GM23338 (cell line): ENCODE measurements around the gene FOXN1. TPM values are rescaled to one million over a fixed set of nuclear protein-coding genes. Genes with fewer than 3 reads are reported as not detected.

Experiments used
- ATAC-seq: fragments of 200-7000 bp; cut with Tn5 transposase; 3 replicates; pipeline ENCODE4 v1.9.1; 2020
- DNase-seq: peaks from one replicate; pipeline ENCODE4 v3.0.0-alpha.2; 2015; ENCODE audit warnings: low spot score
- H2AFZ ChIP-seq: fragments of 200-600 bp; sonication (generic); 2 replicates; pipeline ENCODE4 v1.8.0; 2016; ENCODE audit warnings: antibody characterized with exemption, mild to moderate bottlenecking, moderate library complexity
- H3F3A ChIP-seq: fragments of 200-600 bp; sonication (generic); replicated peaks from 2 replicates; pipeline ENCODE4 v1.8.0; 2017; ENCODE audit warnings: antibody characterized with exemption, mixed run types, low read depth
- H3K27ac ChIP-seq: fragments of 200-600 bp; sonication (generic); 2 replicates; pipeline ENCODE4 v1.6.1; 2016; ENCODE audit warnings: low read depth
- H3K27me3 ChIP-seq: fragments of 200-600 bp; sonication (generic); 2 replicates; pipeline ENCODE4 v1.8.0; 2016; ENCODE audit warnings: mild to moderate bottlenecking, mixed run types, moderate library complexity; ENCODE audit not compliant: insufficient read depth
- H3K36me3 ChIP-seq: fragments of 200-600 bp; sonication (generic); 2 replicates; pipeline ENCODE4 v1.8.0; 2016; ENCODE audit warnings: mild to moderate bottlenecking; ENCODE audit not compliant: insufficient read depth
- H3K4me1 ChIP-seq: fragments of 200-600 bp; sonication (generic); 2 replicates; pipeline ENCODE4 v1.8.0; 2016; ENCODE audit warnings: mild to moderate bottlenecking, moderate library complexity; ENCODE audit not compliant: insufficient read depth
- H3K4me2 ChIP-seq: fragments of 200-600 bp; sonication (generic); 2 replicates; pipeline ENCODE4 v1.7.1; 2017; ENCODE audit warnings: mixed run types
- H3K4me3 ChIP-seq: fragments of 200-600 bp; sonication (generic); 2 replicates; pipeline ENCODE4 v1.6.1; 2016; ENCODE audit warnings: mixed run types
- H3K79me2 ChIP-seq: fragments of 200-600 bp; sonication (generic); replicated peaks from 2 replicates; pipeline ENCODE4 v1.8.0; 2017; ENCODE audit warnings: mild to moderate bottlenecking; ENCODE audit not compliant: insufficient read depth
- H3K9me2 ChIP-seq: fragments of 200-600 bp; sonication (generic); 2 replicates; pipeline ENCODE4 v1.8.0; 2017; ENCODE audit not compliant: insufficient read depth
- H4K20me1 ChIP-seq: fragments of 200-600 bp; sonication (generic); replicated peaks from 2 replicates; pipeline ENCODE4 v1.8.0; 2017; ENCODE audit warnings: mild to moderate bottlenecking; ENCODE audit not compliant: insufficient read depth
- H3K27ac Mint-ChIP-seq: 2 replicates; pipeline ENCODE4 v1.8.0; 2020; ENCODE audit warnings: inconsistent platforms, mild to moderate bottlenecking, moderate library complexity, mixed read lengths
- H3K27me3 Mint-ChIP-seq: 3 replicates; pipeline ENCODE4 v1.8.0; 2022; ENCODE audit warnings: low read depth, mild to moderate bottlenecking, moderate library complexity, mixed read lengths, inconsistent platforms; ENCODE audit not compliant: insufficient read depth, poor library complexity
- H3K36me3 Mint-ChIP-seq: 3 replicates; pipeline ENCODE4 v1.8.0; 2021; ENCODE audit warnings: low read depth, mild to moderate bottlenecking, inconsistent platforms, moderate library complexity, mixed read lengths
- H3K4me1 Mint-ChIP-seq: 3 replicates; pipeline ENCODE4 v1.8.0; 2020; ENCODE audit warnings: mild to moderate bottlenecking, inconsistent platforms, mixed read lengths
- H3K4me3 Mint-ChIP-seq: 3 replicates; pipeline ENCODE4 v1.8.0; 2021; ENCODE audit warnings: moderate library complexity, mild to moderate bottlenecking, inconsistent platforms, mixed read lengths
- H3K9me3 Mint-ChIP-seq: 3 replicates; pipeline ENCODE4 v1.8.0; 2020; ENCODE audit warnings: moderate library complexity, mild to moderate bottlenecking, inconsistent platforms, mixed read lengths
- CREB1 ChIP-seq: fragments of 250-450 bp; sonication (Bioruptor Pico); IDR thresholded peaks from 2 replicates; pipeline ENCODE4 v1.5.0; 2020; ENCODE audit warnings: low read depth, mild to moderate bottlenecking, moderate library complexity
- EZH2 ChIP-seq: fragments of 200-600 bp; sonication (generic); IDR thresholded peaks from one replicate; pipeline ENCODE4 v1.8.0; 2017; ENCODE audit warnings: antibody characterized with exemption, mild to moderate bottlenecking, low read depth; ENCODE audit not compliant: unreplicated experiment
- EZH2phosphoT487 ChIP-seq: fragments of 200-600 bp; sonication (generic); IDR thresholded peaks from one replicate; pipeline ENCODE4 v1.8.1; 2018; ENCODE audit warnings: antibody characterized with exemption; ENCODE audit not compliant: unreplicated experiment
- JUNB ChIP-seq: IDR thresholded peaks from one replicate; pipeline ENCODE4 v1.6.1; 2016; ENCODE audit warnings: antibody characterized with exemption; ENCODE audit not compliant: unreplicated experiment
- NANOG ChIP-seq: IDR thresholded peaks from 2 replicates; pipeline ENCODE4 v1.6.1; 2016; ENCODE audit warnings: antibody characterized with exemption, borderline replicate concordance
- POLR2AphosphoS5 ChIP-seq: IDR thresholded peaks from 2 replicates; pipeline ENCODE4 v1.6.1; 2016; ENCODE audit warnings: antibody characterized with exemption, low read depth
- STAT1 ChIP-seq: IDR thresholded peaks from one replicate; pipeline ENCODE4 v1.6.1; 2016; ENCODE audit warnings: antibody characterized with exemption; ENCODE audit not compliant: unreplicated experiment
- ZNF114 ChIP-seq: fragments of 250-450 bp; sonication (Bioruptor Pico); IDR thresholded peaks from 2 replicates; pipeline ENCODE4 v1.5.0; 2020; ENCODE audit warnings: mild to moderate bottlenecking, moderate library complexity
- ZNF331 ChIP-seq: fragments of 250-450 bp; sonication (Bioruptor Pico); IDR thresholded peaks from 2 replicates; pipeline ENCODE4 v1.5.0; 2020; ENCODE audit warnings: low read depth, mild to moderate bottlenecking, moderate library complexity
- polyA plus RNA-seq: library from polyadenylated mRNA; unstranded; fragments of >200 nt; fragmentation: Nextera tagmentation; extraction: Ambion mirVana; gene quantifications from 2 replicates; pipeline ENCODE4 v1.2.1, GENCODE V29; 2016
- total RNA-seq: library from RNA; depleted of rRNA; stranded (reverse); fragments of >200 nt; shearing (Covaris generic); gene quantifications from 2 replicates; pipeline ENCODE4 v1.2.3, GENCODE V29; 2014
- TF ChIP-seq, protein P1 (sequence below): IDR thresholded peaks from one replicate; pipeline ENCODE4 v1.6.1; 2018; ENCODE audit warnings: antibody characterized with exemption; ENCODE audit not compliant: unreplicated experiment
- TF ChIP-seq, protein P2 (sequence below), 2 experiments: fragments of 200-600 bp in 1 of 2; sonication (generic) in 1 of 2; conservative IDR thresholded peaks; 2 replicates each; pipeline versions ENCODE4 v1.5.1 to v1.6.1; 2016 to 2017; ENCODE audit warnings: antibody characterized with exemption in 2 of 2, low read depth in 2 of 2, mild to moderate bottlenecking in 2 of 2, moderate library complexity in 1 of 2
- TF ChIP-seq, protein P3 (sequence below): IDR thresholded peaks from 2 replicates; pipeline ENCODE4 v1.6.1; 2016; ENCODE audit warnings: antibody characterized with exemption
- TF ChIP-seq, protein P4 (sequence below): fragments of 250-450 bp; sonication (Bioruptor Pico); IDR thresholded peaks from 2 replicates; pipeline ENCODE4 v1.5.0; 2020; ENCODE audit warnings: mild to moderate bottlenecking, moderate library complexity

Gene FOXN1
- total and polyA plus RNA-seq, 2 experiments from 2014 or later = not detected

DNA sequence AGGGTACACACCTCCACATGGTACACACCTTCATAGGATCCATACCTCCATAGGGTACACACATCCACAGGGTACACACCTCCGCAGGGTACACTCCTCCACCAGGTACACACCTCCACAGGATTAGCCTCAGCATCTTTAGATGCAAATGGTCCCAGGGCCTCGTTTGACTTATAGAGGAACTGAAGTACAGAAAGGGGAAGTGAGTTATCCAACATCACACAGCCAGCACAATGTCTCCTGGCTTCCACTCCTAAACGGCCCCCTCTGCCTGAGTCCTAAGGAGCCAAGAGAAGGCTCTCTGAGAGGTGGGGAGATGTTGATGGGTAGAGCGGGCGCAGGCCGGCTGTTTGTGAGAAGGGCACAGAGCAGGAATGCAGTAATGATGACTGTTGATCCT is 12.0 kb downstream of the FOXN1 start:
- Mint-ChIP-seq H3K27me3 (peaks cover 12% of the 10 kb centered on the region), H3K27ac (no peak overlapping the region), H3K4me3 (no peak overlapping the region), H3K4me1 (peaks cover 3% of the 10 kb centered on the region; the same call in 2 of the 3 replicates), H3K9me3 (peaks cover 9% of the 10 kb centered on the region), H3K36me3 (no peaks in the 10 kb centered on the region)
- no peaks in the 10 kb centered on the region for H3K9me2 ChIP-seq
- no peaks in the 10 kb centered on the region for H4K20me1 ChIP-seq
- no peak overlapping the region for H2AFZ ChIP-seq
- H3F3A ChIP-seq = no peaks in the 10 kb centered on the region
- no peaks in the 10 kb centered on the region for H3K4me1 ChIP-seq
- no peak overlapping the region for H3K4me3 ChIP-seq
- no peaks in the 10 kb centered on the region for H3K36me3 ChIP-seq
- no peak overlapping the region for H3K27ac ChIP-seq
- H3K27me3 ChIP-seq = no peaks in the 10 kb centered on the region
- H3K79me2 ChIP-seq = no peaks in the 10 kb centered on the region
- TF ChIP-seq, protein P1, sequence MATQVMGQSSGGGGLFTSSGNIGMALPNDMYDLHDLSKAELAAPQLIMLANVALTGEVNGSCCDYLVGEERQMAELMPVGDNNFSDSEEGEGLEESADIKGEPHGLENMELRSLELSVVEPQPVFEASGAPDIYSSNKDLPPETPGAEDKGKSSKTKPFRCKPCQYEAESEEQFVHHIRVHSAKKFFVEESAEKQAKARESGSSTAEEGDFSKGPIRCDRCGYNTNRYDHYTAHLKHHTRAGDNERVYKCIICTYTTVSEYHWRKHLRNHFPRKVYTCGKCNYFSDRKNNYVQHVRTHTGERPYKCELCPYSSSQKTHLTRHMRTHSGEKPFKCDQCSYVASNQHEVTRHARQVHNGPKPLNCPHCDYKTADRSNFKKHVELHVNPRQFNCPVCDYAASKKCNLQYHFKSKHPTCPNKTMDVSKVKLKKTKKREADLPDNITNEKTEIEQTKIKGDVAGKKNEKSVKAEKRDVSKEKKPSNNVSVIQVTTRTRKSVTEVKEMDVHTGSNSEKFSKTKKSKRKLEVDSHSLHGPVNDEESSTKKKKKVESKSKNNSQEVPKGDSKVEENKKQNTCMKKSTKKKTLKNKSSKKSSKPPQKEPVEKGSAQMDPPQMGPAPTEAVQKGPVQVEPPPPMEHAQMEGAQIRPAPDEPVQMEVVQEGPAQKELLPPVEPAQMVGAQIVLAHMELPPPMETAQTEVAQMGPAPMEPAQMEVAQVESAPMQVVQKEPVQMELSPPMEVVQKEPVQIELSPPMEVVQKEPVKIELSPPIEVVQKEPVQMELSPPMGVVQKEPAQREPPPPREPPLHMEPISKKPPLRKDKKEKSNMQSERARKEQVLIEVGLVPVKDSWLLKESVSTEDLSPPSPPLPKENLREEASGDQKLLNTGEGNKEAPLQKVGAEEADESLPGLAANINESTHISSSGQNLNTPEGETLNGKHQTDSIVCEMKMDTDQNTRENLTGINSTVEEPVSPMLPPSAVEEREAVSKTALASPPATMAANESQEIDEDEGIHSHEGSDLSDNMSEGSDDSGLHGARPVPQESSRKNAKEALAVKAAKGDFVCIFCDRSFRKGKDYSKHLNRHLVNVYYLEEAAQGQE = no peak
- TF ChIP-seq ZNF114 (CRISPR knock-in tag) (no peak), EZH2 (no peak), CREB1 (no peak), POLR2AphosphoS5 (no peak), NANOG (no peak), JUNB (no peak), EZH2phosphoT487 (no peak), STAT1 (no peak), ZNF331 (no peak)
- TF ChIP-seq, protein P2, sequence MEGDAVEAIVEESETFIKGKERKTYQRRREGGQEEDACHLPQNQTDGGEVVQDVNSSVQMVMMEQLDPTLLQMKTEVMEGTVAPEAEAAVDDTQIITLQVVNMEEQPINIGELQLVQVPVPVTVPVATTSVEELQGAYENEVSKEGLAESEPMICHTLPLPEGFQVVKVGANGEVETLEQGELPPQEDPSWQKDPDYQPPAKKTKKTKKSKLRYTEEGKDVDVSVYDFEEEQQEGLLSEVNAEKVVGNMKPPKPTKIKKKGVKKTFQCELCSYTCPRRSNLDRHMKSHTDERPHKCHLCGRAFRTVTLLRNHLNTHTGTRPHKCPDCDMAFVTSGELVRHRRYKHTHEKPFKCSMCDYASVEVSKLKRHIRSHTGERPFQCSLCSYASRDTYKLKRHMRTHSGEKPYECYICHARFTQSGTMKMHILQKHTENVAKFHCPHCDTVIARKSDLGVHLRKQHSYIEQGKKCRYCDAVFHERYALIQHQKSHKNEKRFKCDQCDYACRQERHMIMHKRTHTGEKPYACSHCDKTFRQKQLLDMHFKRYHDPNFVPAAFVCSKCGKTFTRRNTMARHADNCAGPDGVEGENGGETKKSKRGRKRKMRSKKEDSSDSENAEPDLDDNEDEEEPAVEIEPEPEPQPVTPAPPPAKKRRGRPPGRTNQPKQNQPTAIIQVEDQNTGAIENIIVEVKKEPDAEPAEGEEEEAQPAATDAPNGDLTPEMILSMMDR (conservative IDR thresholded peaks at IDR 0.05; ENCODE audit: low read depth in 2 of 2) = no peak
- TF ChIP-seq, protein P3, sequence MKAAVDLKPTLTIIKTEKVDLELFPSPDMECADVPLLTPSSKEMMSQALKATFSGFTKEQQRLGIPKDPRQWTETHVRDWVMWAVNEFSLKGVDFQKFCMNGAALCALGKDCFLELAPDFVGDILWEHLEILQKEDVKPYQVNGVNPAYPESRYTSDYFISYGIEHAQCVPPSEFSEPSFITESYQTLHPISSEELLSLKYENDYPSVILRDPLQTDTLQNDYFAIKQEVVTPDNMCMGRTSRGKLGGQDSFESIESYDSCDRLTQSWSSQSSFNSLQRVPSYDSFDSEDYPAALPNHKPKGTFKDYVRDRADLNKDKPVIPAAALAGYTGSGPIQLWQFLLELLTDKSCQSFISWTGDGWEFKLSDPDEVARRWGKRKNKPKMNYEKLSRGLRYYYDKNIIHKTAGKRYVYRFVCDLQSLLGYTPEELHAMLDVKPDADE = no peak
- TF ChIP-seq, protein P4, sequence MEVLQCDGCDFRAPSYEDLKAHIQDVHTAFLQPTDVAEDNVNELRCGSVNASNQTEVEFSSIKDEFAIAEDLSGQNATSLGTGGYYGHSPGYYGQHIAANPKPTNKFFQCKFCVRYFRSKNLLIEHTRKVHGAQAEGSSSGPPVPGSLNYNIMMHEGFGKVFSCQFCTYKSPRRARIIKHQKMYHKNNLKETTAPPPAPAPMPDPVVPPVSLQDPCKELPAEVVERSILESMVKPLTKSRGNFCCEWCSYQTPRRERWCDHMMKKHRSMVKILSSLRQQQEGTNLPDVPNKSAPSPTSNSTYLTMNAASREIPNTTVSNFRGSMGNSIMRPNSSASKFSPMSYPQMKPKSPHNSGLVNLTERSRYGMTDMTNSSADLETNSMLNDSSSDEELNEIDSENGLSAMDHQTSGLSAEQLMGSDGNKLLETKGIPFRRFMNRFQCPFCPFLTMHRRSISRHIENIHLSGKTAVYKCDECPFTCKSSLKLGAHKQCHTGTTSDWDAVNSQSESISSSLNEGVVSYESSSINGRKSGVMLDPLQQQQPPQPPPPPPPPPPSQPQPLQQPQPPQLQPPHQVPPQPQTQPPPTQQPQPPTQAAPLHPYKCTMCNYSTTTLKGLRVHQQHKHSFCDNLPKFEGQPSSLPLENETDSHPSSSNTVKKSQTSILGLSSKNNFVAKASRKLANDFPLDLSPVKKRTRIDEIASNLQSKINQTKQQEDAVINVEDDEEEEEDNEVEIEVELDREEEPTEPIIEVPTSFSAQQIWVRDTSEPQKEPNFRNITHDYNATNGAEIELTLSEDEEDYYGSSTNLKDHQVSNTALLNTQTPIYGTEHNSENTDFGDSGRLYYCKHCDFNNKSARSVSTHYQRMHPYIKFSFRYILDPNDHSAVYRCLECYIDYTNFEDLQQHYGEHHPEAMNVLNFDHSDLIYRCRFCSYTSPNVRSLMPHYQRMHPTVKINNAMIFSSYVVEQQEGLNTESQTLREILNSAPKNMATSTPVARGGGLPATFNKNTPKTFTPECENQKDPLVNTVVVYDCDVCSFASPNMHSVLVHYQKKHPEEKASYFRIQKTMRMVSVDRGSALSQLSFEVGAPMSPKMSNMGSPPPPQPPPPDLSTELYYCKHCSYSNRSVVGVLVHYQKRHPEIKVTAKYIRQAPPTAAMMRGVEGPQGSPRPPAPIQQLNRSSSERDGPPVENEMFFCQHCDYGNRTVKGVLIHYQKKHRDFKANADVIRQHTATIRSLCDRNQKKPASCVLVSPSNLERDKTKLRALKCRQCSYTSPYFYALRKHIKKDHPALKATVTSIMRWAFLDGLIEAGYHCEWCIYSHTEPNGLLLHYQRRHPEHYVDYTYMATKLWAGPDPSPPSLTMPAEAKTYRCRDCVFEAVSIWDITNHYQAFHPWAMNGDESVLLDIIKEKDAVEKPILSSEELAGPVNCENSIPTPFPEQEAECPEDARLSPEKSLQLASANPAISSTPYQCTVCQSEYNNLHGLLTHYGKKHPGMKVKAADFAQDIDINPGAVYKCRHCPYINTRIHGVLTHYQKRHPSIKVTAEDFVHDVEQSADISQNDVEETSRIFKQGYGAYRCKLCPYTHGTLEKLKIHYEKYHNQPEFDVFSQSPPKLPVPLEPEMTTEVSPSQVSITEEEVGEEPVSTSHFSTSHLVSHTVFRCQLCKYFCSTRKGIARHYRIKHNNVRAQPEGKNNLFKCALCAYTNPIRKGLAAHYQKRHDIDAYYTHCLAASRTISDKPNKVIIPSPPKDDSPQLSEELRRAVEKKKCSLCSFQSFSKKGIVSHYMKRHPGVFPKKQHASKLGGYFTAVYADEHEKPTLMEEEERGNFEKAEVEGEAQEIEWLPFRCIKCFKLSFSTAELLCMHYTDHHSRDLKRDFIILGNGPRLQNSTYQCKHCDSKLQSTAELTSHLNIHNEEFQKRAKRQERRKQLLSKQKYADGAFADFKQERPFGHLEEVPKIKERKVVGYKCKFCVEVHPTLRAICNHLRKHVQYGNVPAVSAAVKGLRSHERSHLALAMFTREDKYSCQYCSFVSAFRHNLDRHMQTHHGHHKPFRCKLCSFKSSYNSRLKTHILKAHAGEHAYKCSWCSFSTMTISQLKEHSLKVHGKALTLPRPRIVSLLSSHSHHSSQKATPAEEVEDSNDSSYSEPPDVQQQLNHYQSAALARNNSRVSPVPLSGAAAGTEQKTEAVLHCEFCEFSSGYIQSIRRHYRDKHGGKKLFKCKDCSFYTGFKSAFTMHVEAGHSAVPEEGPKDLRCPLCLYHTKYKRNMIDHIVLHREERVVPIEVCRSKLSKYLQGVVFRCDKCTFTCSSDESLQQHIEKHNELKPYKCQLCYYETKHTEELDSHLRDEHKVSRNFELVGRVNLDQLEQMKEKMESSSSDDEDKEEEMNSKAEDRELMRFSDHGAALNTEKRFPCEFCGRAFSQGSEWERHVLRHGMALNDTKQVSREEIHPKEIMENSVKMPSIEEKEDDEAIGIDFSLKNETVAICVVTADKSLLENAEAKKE (CRISPR knock-in tag) = no peak
- no peak for ATAC-seq
- no peak overlapping the region for H3K4me2 ChIP-seq
- no peak for DNase-seq
